GM19043 (cell line): ENCODE results near the gene GALNT3.

Experiments used
- ATAC-seq: cut with Tn5 transposase; IDR thresholded peaks from one replicate; pipeline ENCODE4 v1.9.1; 2021; ENCODE audit warnings: low read depth; ENCODE audit not compliant: unreplicated experiment

GALNT3 gene

DNA sequence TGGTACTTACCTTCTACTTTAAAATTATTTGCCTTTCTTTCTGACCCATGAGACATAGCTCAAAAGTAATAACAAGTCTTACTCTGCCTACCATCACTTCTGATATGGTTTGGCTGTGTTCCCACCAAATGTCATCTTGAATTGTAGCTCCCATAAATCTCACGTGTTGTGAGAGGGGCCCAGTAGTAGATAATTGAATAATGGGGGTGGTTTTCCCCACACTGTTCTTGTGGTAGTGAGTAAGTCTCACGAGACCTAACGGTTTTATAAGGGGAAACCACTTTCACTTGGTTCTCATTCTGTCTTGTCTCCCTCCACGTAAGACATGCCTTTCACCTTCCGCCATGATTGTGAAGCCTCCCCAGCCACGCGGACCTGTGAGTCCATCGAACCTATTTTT, 47.5 kb downstream of the GALNT3 start:
- no peak for ATAC-seq

DNA sequence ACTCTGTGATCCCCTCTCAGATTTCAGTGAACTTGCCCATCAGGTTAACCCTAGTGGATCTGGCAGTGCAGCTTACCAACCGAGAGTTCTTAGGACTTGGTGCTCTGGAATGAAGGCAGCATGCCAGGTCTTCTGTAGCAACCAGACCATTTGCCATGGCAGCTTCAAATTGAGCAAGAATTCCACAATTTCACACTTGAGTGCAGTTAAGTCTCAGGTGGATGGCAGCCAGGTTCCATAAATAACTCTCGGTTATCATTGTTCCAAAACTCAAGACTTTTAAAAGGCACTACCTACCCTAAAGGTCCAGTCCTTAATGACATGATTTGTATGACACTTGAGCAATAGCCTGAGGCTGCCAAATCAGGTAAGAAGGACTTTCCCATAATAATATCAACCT, 48.1 kb downstream of the GALNT3 start:
- no peak for ATAC-seq

DNA sequence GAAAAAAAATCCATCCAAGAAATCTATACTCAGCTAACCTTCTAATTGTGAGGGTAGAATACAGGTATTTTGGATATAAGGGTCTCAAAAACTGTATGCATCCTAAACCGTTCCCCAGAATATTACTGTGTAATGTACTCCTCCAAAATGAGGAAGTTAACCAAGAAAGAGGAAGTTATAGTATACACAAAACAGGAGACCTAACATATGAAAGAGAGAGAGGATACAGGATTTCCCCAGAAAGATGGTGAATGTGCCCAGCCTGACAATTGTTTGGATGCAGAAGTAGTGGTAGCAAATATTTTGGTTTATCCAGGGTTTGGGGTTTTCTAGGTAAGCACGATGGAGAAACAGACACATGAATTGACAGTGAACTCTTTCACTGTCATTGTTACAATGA, 50.6 kb downstream of the GALNT3 start:
- ATAC-seq, result peak; percentile 99

DNA sequence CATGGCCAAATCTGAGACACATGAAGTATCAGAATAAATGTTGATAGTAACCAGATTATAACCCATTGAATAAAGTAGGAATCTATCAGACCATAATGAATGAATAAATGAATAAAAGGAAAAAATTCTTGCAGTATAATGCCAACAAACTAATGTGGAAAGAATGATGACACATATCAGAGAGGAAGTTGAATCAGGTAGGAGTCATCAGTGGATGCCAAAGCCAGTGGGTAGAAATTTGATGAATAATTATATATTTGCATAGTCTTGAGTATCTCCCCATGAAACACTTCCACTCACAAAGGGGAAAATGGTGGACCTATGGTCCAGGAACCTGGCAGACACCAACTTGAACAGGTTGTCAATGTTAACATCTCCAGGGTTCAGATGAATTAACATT, 68.6 kb downstream of the GALNT3 start:
- ATAC-seq, result no peak

DNA sequence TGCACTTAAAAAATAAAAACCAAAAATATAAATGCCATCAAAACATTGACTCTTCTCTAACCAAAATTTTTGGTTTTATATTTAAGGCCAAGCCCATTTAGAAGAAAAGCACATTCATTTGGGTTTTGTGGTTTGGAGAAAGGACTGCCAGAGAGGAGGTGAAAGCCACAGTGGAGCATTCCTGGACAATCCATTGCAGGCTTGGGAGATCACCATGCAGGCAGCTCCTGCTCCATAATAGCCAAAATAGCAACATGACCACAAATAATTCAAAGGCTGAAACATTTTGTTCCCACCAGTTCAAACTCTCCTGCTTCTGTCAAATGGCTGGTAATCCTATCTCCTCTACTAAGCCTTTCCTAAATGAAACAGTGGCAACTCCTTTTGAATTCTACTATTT, 73.5 kb downstream of the GALNT3 start:
- no peak for ATAC-seq

DNA sequence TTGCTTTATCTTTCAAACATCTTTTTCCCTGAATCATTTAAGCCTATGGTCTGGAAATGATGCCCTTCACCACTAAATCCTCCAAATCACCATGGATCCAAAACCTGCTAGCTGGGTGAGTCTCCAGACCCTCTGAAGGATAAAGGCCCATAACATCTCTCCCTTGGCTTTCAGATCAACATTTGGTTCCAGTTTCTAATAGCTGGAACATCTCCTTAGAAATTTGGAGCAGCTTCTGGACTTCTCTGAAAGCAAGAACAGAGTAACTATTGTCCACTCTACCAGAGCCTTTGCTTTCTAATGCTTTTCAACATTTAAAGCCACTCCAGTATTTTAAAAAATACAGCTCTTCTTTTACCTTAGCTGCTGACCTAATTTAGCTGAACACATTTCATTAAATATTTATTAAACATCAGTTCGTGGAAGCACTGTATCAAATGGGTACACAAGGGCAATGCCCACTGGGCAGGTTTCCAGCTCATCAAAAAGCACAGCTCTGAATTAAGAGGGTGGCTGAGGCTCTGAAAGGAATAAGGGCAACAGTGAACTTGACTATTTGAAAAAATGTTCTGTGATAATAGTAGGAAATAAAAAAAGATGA, 75.3 kb downstream of the GALNT3 start:
- no peak for ATAC-seq

DNA sequence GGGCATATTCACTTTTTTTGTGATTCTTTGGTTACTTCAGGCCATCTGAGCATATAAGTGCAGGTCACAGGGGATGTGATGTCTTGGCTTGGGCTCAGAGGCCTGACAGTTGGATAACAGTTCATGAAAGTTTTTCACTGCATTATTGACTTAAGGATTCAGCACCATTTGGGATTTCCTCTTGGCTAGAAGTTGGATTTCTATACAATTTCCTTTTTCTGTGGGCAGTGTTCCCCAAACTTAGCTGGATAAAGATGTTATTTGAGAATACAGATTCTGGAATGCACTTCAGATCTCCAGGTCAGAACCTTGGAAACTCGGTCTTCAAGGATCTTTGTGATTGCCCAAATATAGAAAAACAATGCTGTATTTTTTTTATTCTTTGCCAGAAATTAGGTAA, 78.0 kb downstream of the GALNT3 start:
- ATAC-seq, result no peak

DNA sequence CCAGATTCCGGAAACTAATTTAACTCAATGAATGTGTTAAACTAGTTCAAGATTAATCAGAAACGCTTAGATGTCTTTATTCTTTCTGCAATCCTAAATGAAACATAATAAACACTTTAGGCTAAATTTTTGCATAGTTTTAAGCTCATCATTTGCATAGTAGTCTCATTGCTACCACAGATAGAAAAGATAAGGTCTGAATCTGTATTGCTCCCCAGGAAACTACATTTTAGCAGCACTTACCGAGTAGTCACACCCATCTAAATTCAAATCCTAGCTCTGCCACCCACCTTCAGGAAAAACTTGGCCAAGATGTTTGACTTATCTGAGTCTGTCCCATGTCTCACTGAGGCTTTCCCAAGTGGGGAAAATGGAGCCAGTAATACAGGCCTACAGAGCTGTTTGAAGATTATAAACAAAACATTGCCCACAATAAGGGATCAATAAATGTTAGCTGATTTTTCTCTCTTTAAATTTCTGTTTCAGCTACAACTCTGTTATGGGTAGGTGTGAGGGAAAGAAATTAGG, 87.0 kb downstream of the GALNT3 start:
- ATAC-seq, result no peak

DNA sequence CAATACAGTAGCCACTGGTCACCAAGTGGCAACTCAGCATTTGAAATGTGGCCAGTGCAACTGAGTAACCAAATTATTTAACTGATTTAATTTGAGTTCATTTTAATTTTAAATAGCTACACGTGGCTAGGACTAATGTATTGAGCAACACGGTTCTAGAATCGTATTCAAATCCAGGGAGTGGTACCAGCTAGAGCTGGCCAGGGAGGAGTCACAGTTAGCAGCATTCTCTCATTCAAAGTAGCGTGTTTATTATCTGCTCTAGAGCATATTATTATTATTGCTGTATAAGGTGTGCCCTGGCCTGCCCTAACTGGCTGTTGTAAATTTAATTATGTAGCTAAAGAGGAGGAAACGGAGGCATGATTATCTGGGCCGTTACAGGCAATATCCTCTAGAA, 92.9 kb downstream of the GALNT3 start:
- no peak for ATAC-seq

DNA sequence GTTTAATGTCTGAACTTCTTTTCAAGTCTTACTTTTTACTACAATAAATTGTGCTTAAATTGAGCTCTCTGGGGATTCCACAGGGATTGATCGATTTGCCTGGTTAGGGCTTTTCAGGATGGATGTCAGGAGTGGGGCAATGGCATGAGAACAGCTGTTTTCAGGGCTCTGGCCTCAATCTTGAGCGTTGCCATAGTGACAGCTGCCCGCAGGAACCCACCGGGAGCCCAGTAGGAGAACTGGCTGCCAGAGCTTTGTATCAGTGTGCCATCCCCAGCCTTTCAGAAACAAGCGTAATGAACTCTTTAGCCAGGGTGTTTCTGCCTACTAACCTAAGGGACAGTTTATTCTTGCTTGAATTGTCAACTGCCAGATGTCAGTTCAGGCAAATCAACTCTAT, 93.5 kb downstream of the GALNT3 start:
- ATAC-seq, result no peak

DNA sequence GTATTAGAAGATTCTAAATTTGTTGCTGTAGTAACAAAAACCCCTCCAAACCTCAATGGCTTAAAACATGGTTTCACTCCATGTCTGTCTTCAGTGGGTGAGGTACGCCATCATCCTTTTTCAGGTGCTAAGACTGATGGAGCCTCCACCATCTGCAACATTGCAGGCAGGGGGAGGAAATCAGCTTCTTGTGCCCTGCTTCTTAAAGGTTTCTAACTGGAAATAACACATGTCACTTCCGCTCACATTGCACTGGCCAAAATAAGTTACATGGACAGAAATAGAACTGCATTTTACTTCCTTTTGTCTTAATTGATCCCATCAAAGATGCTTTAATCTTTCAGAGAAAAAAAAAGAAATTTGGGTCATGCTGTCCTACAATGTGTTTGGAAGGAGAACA, 94.1 kb downstream of the GALNT3 start:
- ATAC-seq, result no peak

DNA sequence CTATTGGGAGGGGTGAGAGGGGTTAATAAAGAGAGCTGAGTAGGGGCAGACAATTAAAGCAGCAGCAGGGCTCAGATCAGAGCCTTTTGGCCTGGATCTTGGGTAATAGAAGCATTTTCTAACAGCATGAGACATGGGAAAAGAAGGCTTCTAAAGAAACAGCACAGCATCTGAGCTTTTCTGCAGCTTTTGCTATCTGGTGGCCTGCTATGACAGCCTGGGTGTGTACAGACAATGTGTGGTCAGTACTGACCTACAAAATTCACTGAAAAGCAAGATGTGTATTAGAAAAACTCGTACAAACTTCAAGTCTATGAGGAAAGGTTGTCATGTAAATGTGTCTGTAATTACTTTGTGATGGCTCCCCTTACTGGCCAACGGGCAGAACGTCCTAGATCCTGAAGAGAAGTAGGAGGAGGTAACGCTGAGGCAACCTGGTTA, 95.6 kb downstream of the GALNT3 start:
- peak; percentile 80 for ATAC-seq

DNA sequence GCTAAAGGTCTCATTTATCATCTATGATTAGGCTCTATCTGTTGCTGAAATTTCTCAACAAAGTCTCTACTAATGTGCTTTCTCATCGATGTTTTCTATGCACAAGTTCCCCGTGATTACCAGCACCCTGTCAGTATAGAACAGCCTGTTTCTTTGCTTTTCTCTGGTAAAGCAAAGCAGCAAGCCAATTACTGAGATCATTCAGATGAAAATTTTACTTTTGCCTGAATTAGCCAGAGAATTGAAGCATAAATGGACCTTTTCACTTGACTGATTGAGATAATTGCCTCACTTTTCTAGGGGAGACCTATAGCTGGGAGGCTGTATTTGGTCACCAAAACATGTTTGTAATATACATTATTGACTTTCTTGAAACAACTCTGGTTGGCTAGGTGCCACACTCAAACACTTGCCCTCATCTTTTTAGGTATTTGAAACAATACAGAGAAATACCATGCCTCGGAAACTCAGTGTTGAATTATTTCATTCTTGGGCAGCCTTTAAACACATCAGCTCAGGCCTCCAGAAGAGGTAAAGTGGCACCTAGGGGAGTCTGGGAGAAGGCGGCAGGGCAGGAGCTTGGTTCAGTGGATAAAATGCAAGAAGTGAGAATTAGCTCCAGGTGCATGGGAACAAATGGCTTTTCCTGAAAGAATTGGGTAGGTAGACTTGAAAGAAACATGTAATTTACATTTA, 96.2 kb downstream of the GALNT3 start:
- no peak for ATAC-seq
